ENCODE data around the gene GDPD4.

Gene GDPD4

GRCh38 chr11:77204754-77205466 is 96.6 kb downstream of the GDPD4 start:
- DNase-seq (ENCODE audit: low spot score): no peak

GRCh38 chr11:77203901-77204753 is 97.4 kb downstream of the GDPD4 start:
- DNase-seq (ENCODE audit: low spot score): no peak

DNA sequence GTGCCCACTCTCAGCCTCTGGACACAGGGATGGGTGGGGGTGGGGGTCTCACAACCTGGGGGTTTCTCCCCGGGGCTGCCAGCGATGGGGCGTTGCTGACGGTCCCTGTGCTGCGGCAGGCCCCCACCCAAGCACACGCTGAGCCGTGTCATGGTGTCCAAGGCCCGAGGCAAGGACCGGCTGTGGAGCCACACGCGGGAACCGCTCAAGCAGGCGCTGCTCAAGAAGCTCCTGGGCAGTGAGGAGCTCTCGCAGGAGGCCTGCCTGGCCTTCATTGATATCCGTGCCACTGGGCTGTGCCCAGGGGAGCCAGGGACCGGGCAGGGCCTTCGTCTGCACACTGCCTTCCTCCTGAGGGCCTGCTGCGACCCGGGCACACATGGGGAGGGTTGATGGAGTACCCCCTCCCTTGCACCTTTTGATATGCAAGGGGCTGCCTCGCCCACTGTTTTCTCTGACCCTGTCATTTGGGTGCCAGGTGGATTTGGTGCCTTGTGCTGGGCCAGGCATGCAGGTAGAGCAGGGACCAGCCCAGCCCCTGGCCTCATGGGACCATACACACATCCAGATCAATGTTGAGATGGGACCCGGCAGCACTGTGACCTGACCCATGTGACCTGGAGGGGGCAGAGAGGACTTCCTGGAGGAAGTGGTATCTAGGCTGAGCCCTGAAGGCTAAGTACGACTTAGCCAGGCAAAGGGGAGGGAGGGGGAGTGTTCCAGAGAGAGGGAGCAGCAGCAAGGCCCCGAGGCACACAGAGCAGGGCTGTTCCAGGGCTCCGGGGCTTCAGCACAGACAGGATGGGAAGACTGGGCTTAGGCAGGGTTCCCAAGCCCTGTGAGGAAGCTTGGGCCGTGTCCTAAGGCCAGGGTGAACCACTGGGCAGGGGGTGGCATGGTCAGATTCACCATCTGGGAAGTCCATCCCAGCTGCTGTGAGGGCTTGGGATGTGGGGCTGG is 98.3 kb downstream of the GDPD4 start:
- DNase-seq (ENCODE audit: low spot score): no peak

- DNase-seq (ENCODE audit: low spot score): no peak
Observed at GRCh38 chr11:77201991-77202841, 99.3 kb downstream of the GDPD4 start.

DNA sequence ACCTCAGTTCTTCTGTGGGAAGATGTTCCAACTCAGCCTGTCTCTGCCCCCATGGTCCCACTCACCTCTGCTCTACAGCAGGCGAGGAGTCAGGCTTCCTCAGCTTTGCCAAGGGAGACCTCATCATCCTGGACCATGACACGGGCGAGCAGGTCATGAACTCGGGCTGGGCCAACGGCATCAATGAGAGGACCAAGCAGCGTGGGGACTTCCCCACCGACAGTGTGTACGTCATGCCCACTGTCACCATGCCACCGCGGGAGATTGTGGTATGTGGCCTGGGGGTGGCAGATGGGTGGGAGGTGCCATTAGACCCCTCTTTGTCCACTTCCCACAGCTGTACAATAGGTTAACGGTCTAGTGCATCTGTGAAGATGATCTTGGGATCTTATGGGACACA is 100.1 kb downstream of the GDPD4 start:
- no peak for DNase-seq (ENCODE audit: low spot score)

DNA sequence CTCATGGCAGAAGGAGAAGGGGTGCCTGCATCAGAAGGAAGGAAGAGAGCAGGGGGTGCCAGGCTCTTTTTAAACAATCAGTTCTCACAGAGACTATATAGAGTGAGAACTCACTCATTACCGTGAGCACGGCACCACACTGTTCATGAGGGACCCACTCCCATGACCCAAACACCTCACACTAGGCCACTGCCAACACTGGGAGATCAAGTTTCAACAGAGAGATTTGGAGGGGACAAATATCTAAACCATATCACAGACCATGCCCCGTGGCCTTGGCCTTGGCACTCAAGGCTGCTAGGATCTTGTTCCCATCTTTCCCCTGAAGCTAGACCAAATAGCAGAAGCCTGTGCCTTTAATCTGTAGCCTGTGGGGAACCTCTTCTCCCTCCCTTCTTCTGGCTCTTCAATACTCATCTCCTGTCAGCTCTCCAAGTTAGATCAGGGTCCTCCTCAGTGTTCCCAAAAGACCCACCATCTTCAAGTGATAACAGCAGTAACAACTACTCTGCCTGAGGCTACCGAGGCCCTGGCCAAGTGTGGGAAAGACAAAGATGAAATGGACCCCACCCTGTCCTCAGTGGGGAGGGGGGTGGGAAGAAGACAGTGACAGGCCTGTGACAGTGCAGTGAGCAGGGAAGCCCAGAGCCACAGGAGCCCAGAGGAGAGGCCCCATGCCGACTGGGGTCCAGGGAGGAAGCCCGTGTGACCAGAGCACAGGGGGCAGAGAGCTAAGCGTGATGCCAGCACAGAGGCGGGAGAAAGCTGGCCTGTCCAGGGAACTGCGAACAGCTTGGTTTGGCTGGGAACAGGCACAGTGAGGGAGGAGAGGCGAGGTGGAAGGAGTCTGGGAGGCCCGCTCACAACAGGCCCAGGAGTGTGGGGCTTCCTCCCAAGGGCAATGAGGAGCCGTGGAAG is 100.9 kb downstream of the GDPD4 start:
- DNase-seq (ENCODE audit: low spot score): no peak

GRCh38 chr11:77199137-77199745 is 102.2 kb downstream of the GDPD4 start:
- no peak for DNase-seq (ENCODE audit: low spot score)

DNA sequence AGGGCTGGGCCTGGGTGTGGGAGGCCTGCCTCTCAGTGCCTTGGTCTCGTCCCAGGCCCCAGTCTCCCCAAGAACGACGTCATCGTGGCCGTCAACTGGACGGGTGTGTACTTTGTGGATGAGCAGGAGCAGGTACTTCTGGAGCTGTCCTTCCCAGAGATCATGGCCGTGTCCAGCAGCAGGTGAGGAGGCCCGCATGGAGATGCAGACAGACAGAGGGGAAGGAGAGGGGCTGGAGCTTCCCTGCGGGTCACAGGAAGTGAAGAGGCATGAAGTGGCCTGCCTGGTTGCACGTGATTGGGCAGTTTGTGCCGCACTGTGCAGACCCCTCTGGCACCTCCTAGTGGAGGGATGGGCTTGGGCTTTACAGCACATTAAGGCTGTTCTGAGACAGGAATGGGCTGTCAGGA is 103.0 kb downstream of the GDPD4 start:
- DNase-seq (ENCODE audit: low spot score): no peak

DNA sequence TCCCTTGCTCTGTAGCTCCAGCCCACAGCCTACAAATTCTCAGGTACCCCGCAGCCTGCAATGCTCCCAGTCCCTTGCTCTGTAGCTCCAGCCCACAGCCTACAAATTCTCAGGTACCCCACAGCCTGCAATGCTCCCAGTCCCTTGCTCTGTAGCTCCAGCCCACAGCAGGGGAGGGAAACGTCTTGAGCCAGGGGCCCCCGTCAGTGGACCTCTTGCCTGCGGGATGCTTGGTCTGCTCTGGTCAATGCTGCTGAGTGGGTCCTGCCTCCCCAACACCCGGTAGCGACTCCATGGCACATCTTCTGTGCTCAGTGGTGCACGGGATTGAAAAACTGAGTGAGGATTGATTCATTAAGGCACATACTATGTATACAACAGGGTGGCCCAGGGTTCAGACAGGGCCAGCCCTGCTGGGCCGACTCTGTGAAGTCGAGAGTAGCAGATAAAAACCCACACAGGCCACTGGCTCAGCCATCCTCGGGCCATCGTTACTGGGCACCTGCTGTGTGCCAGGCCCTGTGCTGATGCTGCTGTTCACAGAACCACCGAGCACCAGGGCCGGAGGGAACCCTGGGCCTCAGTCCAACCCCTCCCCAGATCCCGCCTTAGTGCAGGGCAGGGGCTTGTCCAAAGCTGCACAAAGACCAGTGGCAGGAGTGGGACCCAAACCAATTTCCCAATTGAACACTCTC is 103.7 kb downstream of the GDPD4 start:
- no peak for DNase-seq (ENCODE audit: low spot score)

DNA sequence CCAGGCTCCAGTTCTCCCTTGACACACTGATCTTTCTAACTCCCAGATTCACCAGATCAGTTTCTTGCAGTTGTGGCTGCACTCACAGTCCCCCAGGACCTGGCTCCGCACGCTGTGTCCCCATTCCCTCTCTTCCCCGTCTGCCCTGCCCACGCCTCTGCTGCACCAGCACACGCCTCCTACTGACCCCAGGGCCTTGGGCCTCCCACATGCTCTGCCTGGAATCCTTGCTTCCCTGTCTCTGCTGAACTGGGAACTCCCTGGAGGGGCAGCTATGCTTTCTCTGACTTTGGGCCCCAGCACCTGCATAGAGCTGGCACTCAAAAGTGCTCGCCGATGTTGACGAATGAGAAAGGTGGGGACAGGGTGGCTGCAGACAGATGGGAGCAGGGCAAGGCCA is 104.5 kb downstream of the GDPD4 start:
- DNase-seq (ENCODE audit: low spot score): no peak

- DNase-seq (ENCODE audit: low spot score): no peak
Observed at GRCh38 chr11:77195071-77195755, 106.3 kb downstream of the GDPD4 start.

DNA sequence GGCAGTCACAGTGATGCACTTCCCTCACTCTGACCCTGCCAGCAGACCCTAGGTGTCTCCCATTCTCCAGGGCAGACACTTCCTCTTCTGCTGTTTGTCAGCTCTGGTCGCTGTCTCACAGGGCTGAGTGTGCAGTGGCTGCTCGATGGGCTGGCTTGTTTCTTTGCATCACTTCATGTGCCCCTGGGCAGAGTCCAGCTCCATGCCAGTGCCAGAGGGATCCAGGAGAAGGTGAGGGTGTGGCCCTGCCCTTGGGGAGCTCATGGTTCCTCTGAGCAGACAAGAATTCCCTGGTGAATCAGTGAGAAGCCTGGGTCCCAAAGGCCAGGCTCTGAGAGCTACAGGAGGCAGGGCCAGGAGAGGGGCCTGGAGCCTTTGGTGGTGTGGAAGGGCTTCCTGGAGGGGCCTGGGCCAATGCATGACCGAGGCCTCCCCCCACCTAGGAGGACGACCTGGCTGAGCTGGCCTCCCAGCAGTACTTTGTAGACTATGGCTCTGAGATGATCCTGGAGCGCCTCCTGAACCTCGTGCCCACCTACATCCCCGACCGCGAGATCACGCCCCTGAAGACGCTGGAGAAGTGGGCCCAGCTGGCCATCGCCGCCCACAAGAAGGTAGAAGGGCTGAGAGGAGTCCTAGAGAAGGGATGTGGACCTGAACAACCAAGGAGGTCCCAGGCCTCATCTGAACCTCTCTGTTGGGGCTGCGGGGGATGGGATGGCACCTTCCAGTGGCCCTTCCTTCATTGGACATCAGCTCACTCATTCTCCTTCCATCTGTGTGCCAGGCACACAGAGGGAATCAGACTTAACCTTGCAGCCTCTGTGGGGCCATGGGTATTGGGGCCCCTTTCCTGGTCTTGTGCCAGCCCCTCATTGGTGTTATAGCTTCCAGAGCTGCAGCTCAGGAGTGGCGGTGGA is 107.3 kb downstream of the GDPD4 start:
- no peak for DNase-seq (ENCODE audit: low spot score)

DNA sequence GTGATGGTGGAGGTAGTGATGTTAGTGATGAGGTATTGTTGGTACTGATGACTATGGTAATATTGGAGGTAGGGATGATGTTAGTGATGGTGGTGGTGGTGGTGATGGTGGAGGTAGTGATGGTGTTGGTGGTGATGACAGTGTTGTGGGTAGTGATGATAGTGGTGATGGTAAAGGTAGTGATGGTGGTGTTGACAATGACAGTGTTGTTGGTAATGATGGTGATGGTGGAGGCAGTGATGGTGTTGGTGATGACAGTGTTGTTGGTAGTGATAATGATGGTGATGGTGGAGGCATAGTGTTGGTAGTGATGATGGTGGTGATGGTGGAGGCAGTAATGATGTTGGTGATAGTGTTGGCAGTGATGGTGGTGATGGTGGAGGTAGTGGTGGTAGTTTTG is 108.3 kb downstream of the GDPD4 start:
- DNase-seq (ENCODE audit: low spot score): no peak

GRCh38 chr11:77191823-77192495 is 109.5 kb downstream of the GDPD4 start:
- DNase-seq (ENCODE audit: low spot score): peak; percentile 45

DNA sequence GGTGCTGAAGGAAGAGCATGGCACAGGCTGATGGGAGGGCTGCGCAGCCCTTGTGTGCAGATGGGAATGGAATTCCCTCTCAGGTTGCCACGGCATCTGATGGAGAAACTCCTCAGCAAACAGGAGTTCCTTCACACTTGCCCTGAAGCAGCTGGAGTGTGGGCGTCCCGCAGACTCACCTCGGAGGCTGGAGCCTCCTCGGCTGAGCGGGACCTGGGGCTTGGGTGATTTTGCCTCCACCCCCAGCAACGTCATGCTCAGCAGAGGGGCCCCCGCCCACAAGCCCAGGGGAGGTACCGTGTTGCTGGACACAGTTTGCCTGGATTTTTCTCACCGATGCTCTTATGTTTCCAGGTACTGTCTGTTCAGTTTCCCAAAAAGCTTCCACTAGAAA is 110.1 kb downstream of the GDPD4 start:
- DNase-seq (ENCODE audit: low spot score): no peak

DNA sequence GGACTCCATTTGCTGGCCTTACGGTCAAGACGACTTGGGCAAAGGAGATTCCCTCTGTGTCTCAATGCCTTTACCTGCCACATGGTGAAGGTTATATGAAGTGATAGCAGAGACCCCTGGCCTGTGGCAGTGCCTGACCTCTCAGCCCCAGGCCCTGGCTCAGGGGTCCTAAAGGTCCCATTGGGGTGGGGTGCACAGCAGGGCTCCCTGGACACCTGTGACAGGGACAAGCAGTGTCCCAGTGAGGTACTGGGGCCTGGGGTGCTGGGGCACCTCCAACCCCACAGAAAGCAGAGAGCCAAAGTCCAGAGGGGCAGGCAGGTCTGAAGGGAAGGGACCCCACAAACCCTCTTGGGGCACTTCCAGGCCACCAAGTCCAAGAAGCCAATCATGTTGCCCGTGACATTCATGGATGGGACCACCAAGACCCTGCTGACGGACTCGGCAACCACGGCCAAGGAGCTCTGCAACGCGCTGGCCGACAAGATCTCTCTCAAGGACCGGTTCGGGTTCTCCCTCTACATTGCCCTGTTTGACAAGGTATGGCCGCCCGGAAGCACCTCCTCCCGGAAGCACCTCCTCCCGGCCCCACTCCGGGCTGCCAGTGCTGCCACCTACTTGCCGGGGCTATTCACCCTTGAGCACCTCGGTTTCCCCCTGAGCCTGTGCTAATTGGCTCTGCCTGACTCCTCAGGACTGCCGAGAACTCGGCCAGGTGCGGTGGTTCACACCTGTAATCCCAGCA is 111.0 kb downstream of the GDPD4 start:
- DNase-seq (ENCODE audit: low spot score): no peak

Measured in AG08396 (cell line).